ENCODE measurements around the gene LARGE1. TPM values are rescaled to one million over a fixed set of nuclear protein-coding genes. Genes with fewer than 3 reads are reported as not detected.
A peak's percentile ranks its signal among the peaks of the same experiment; 100 is the strongest.

LARGE1 gene
- total RNA-seq, 2 experiments from 2014 or later = 0.81 to 2.0 TPM

DNA sequence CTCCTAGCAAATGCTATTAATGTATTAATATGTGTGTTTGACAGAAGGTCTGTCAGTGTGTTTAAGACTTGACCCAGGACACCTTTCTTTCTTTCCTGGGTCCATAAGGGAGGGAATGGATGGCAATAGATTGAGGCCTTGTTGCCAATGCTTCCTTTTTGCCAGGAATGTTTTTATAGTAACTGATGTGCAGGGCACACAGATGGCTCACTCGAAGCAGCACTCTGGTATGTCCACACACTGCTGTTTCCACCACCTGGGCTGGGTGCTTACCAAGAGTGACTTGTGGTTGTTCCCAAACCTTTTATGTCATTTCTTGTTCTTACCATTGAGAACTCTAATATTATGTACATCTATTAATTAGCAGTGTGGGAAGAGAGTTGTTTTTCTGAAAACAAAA is 465.2 kb downstream of the LARGE1 start:
- Mint-ChIP-seq H3K36me3 (no peaks in the 10 kb centered on the region), H3K4me1 (ENCODE audit: low read depth) (no peaks in the 10 kb centered on the region), H3K9me3 (peaks cover 4% of the 10 kb centered on the region), H3K4me3 (no peak overlapping the region), H3K27me3 (no peaks in the 10 kb centered on the region), H3K27ac (no peak overlapping the region)
- ChIA-PET CTCF (no interaction called here), POLR2A (no interaction called here)
- intact Hi-C loops (cut with micrococcal nuclease) = no loop called here
- no peak for DNase-seq

- intact Hi-C loops (cut with micrococcal nuclease) = no loop called here
- H3K36me3 Mint-ChIP-seq = no peaks in the 10 kb centered on the region
- H3K4me1 Mint-ChIP-seq (ENCODE audit: low read depth) = no peaks in the 10 kb centered on the region
- ChIA-PET CTCF (no interaction called here), POLR2A (no interaction called here)
- no peak overlapping the region for H3K27ac Mint-ChIP-seq
- H3K27me3 Mint-ChIP-seq = no peaks in the 10 kb centered on the region
- no peak for DNase-seq
- peaks cover 7% of the 10 kb centered on the region for H3K9me3 Mint-ChIP-seq
- H3K4me3 Mint-ChIP-seq = no peak overlapping the region
These were observed 468.3 kb downstream of the LARGE1 start for GRCh38 chr22:33451866-33452469.

DNA sequence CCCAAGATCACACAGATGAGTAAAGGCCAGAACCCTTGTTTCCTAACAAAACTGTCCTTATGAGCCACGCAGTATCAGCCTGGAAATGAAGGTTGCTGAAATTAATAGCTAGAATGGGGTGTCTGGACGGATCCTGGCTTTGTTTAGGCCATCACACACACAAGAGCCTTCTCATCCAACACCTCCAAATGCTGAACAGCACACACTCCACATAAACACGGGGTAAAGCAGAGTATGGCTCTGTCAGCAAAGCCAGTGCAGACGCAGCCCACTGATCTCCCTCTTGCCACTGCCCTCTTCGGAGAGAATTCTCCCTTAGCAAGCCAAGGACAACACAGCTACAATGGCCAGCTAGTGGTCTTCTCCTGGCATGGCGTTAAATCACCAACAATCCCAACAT is 469.5 kb downstream of the LARGE1 start:
- Mint-ChIP-seq H3K9me3 (peaks cover 6% of the 10 kb centered on the region), H3K4me1 (ENCODE audit: low read depth) (no peaks in the 10 kb centered on the region), H3K4me3 (no peak overlapping the region), H3K27ac (no peak overlapping the region), H3K36me3 (no peaks in the 10 kb centered on the region), H3K27me3 (no peaks in the 10 kb centered on the region)
- no peak for DNase-seq
- intact Hi-C loops (cut with micrococcal nuclease) = no loop called here
- POLR2A ChIA-PET = no interaction called here
- CTCF ChIA-PET = no interaction called here

GRCh38 chr22:33447733-33448132 is 472.5 kb downstream of the LARGE1 start:
- Mint-ChIP-seq H3K27ac (no peak overlapping the region), H3K27me3 (no peaks in the 10 kb centered on the region), H3K4me3 (no peak overlapping the region), H3K9me3 (peaks cover 5% of the 10 kb centered on the region), H3K4me1 (ENCODE audit: low read depth) (no peaks in the 10 kb centered on the region), H3K36me3 (no peaks in the 10 kb centered on the region)
- no peak for DNase-seq
- CTCF ChIA-PET = no interaction called here
- POLR2A ChIA-PET = no interaction called here
- intact Hi-C loops (cut with micrococcal nuclease) = no loop called here

GRCh38 chr22:33443683-33444082 is 476.6 kb downstream of the LARGE1 start:
- no peak for DNase-seq
- H3K27ac Mint-ChIP-seq = no peak overlapping the region
- ChIA-PET CTCF (no interaction called here), POLR2A (no interaction called here)
- no peaks in the 10 kb centered on the region for H3K4me1 Mint-ChIP-seq (ENCODE audit: low read depth)
- H3K9me3 Mint-ChIP-seq = peaks cover 7% of the 10 kb centered on the region
- no peak overlapping the region for H3K4me3 Mint-ChIP-seq
- intact Hi-C loops (cut with micrococcal nuclease) = no loop called here
- H3K27me3 Mint-ChIP-seq = no peaks in the 10 kb centered on the region
- no peaks in the 10 kb centered on the region for H3K36me3 Mint-ChIP-seq

DNA sequence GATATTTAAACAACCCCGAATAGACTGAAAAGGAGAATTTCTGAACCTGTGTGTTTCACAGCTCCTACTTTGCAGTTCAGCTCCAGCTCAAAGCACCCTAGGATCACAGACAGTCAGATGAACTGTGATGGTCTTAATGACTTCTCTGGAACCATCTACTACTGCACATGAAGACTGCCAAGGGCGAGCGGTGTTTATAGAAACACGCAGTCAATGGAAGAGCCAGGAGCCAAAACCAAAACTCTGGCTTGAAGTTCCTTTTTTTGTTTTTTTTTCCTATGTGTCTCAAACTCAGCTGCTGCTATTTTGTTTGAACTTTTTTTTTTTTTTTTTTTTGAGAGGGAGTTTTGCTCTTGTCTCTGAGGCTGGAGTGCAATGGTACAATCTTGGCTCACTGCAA is 479.5 kb downstream of the LARGE1 start:
- POLR2A ChIA-PET = no interaction called here
- no peak for DNase-seq
- Mint-ChIP-seq H3K27me3 (no peaks in the 10 kb centered on the region), H3K36me3 (no peaks in the 10 kb centered on the region), H3K4me3 (no peak overlapping the region), H3K9me3 (peaks cover 2% of the 10 kb centered on the region), H3K4me1 (ENCODE audit: low read depth) (no peaks in the 10 kb centered on the region), H3K27ac (no peak overlapping the region)
- CTCF ChIA-PET = no interaction called here
- intact Hi-C loops (cut with micrococcal nuclease) = no loop called here

DNA sequence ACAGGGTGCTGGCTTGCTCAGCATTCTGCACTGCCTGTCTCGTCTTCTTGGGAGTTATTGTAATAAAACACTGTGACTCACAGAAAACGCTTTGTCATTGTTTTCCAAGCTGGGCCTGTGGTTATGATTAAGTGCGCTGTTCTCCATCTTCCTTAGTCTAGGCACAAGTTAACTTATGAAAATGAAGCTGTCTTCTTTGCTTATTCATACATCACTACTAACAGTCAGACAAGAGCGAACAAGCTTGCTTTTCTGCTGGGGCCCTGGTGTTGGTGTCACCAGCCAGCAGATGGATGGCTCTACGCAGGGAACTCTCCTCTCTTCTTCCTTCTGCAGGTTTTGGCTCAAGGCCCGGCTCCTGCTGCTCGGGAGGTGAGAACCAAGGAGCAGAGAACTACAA is 482.0 kb downstream of the LARGE1 start:
- POLR2A ChIA-PET = no interaction called here
- H3K27me3 Mint-ChIP-seq = no peaks in the 10 kb centered on the region
- peaks cover 4% of the 10 kb centered on the region for H3K9me3 Mint-ChIP-seq
- intact Hi-C loops (cut with micrococcal nuclease) = no loop called here
- H3K4me3 Mint-ChIP-seq = no peak overlapping the region
- H3K27ac Mint-ChIP-seq = no peak overlapping the region
- no peaks in the 10 kb centered on the region for H3K4me1 Mint-ChIP-seq (ENCODE audit: low read depth)
- no peaks in the 10 kb centered on the region for H3K36me3 Mint-ChIP-seq
- DNase-seq = peak; percentile 8
- CTCF ChIA-PET = no interaction called here

GRCh38 chr22:33431300-33431699 is 489.0 kb downstream of the LARGE1 start:
- POLR2A ChIA-PET = no interaction called here

DNA sequence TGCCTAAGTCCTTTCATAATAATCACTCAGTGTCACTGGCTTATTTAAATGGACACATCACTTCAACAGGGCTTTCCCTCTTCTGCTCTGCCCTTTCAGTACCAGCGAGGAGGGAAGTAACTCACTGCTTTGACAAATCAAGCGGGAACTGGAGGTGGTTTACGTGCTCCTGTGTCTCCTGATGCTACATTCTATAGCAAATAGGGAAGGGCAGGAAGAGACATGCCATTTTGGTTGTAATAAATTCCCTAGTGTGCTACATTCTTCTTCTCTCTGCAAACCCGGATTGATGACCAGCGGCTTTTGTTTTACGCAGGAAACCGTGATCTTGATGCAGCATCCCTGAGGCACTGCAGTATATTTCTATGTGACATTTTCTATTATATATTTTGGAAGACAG is 491.0 kb downstream of the LARGE1 start:
- H3K4me1 Mint-ChIP-seq (ENCODE audit: low read depth) = no peaks in the 10 kb centered on the region
- H3K4me3 Mint-ChIP-seq = no peak overlapping the region
- H3K36me3 Mint-ChIP-seq = no peaks in the 10 kb centered on the region
- H3K27me3 Mint-ChIP-seq = no peaks in the 10 kb centered on the region
- ChIA-PET CTCF (no interaction called here), POLR2A (no interaction called here)
- no peak for DNase-seq
- no peak overlapping the region for H3K27ac Mint-ChIP-seq
- intact Hi-C loops (cut with micrococcal nuclease) = no loop called here
- no peaks in the 10 kb centered on the region for H3K9me3 Mint-ChIP-seq

More at GRCh38 chr22:33431300-33431699, 489.0 kb downstream of the LARGE1 start:
- intact Hi-C loops (cut with micrococcal nuclease) = no loop called here
- DNase-seq = no peak
- no peaks in the 10 kb centered on the region for H3K4me1 Mint-ChIP-seq (ENCODE audit: low read depth)
- peaks cover 2% of the 10 kb centered on the region for H3K9me3 Mint-ChIP-seq
- H3K4me3 Mint-ChIP-seq = no peak overlapping the region
- no peaks in the 10 kb centered on the region for H3K27me3 Mint-ChIP-seq
- no peak overlapping the region for H3K27ac Mint-ChIP-seq
- CTCF ChIA-PET = no interaction called here
- H3K36me3 Mint-ChIP-seq = no peaks in the 10 kb centered on the region

- ChIA-PET CTCF (no interaction called here), POLR2A (no interaction called here)
- no peaks in the 10 kb centered on the region for H3K4me1 Mint-ChIP-seq (ENCODE audit: low read depth)
- no peaks in the 10 kb centered on the region for H3K27me3 Mint-ChIP-seq
- H3K36me3 Mint-ChIP-seq = no peaks in the 10 kb centered on the region
- DNase-seq = no peak
- H3K27ac Mint-ChIP-seq = no peak overlapping the region
- no peak overlapping the region for H3K4me3 Mint-ChIP-seq
- intact Hi-C loops (cut with micrococcal nuclease) = no loop called here
- H3K9me3 Mint-ChIP-seq = peaks cover 3% of the 10 kb centered on the region
These were observed 492.8 kb downstream of the LARGE1 start for GRCh38 chr22:33427461-33427860.

- no peaks in the 10 kb centered on the region for H3K4me1 Mint-ChIP-seq (ENCODE audit: low read depth)
- H3K27ac Mint-ChIP-seq = no peak overlapping the region
- peaks cover 3% of the 10 kb centered on the region for H3K9me3 Mint-ChIP-seq
- H3K27me3 Mint-ChIP-seq = no peaks in the 10 kb centered on the region
- POLR2A ChIA-PET = no interaction called here
- intact Hi-C loops (cut with micrococcal nuclease) = no loop called here
- CTCF ChIA-PET = no interaction called here
- no peak for DNase-seq
- H3K4me3 Mint-ChIP-seq = no peak overlapping the region
- H3K36me3 Mint-ChIP-seq = no peaks in the 10 kb centered on the region
These were observed 493.8 kb downstream of the LARGE1 start for GRCh38 chr22:33426451-33426850.

GRCh38 chr22:33421859-33422258 is 498.4 kb downstream of the LARGE1 start:
- Mint-ChIP-seq H3K36me3 (no peaks in the 10 kb centered on the region), H3K27me3 (no peaks in the 10 kb centered on the region), H3K9me3 (peaks cover 15% of the 10 kb centered on the region), H3K4me1 (ENCODE audit: low read depth) (no peaks in the 10 kb centered on the region), H3K27ac (no peak overlapping the region), H3K4me3 (no peak overlapping the region)
- ChIA-PET POLR2A (no interaction called here), CTCF (no interaction called here)
- intact Hi-C loops (cut with micrococcal nuclease) = no loop called here
- no peak for DNase-seq

GRCh38 chr22:33418484-33418883 is 501.8 kb downstream of the LARGE1 start:
- ChIA-PET CTCF (no interaction called here), POLR2A (no interaction called here)
- Mint-ChIP-seq H3K4me3 (no peak overlapping the region), H3K9me3 (peaks cover 21% of the 10 kb centered on the region), H3K27ac (no peak overlapping the region), H3K27me3 (no peaks in the 10 kb centered on the region), H3K36me3 (no peaks in the 10 kb centered on the region), H3K4me1 (ENCODE audit: low read depth) (no peaks in the 10 kb centered on the region)
- DNase-seq = no peak
- intact Hi-C loops (cut with micrococcal nuclease) = no loop called here

DNA sequence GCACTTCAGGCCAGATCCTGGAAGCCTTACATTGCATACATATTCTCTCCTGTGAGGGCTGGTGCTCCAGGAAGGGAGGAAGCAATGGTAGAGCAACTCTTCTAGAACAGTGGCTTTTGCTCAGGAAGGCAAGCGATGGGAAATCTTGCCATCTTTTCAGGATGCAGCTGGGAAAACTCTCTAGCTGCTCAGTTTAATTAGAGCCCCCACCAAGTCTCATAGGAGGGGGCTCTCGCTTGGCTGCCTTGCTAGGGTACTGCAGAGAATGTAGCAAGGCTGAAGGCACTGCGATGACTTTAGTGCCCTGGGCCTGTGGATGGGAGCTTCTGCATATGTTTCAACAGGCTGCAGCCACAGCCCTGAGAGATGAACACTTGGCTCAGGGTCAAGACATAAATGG is 504.9 kb downstream of the LARGE1 start:
- Mint-ChIP-seq H3K27me3 (no peaks in the 10 kb centered on the region), H3K9me3 (peaks cover 18% of the 10 kb centered on the region), H3K27ac (no peak overlapping the region), H3K36me3 (no peaks in the 10 kb centered on the region), H3K4me3 (no peak overlapping the region), H3K4me1 (ENCODE audit: low read depth) (no peaks in the 10 kb centered on the region)
- CTCF ChIA-PET = no interaction called here
- intact Hi-C loops (cut with micrococcal nuclease) = no loop called here
- no peak for DNase-seq
- POLR2A ChIA-PET = no interaction called here

All from activated CD4-positive, alpha-beta memory T cell treated with anti-CD3 and anti-CD28 coated beads for 36 hours (primary cell).